GM23248 (cell line): ENCODE measurements around the gene KDM5B.

Source experiments
- EZH2 ChIP-seq: fragments of 200-600 bp; sonication (generic); IDR thresholded peaks from 2 replicates; pipeline ENCODE4 v1.6.1; 2018; ENCODE audit warnings: antibody characterized with exemption, mild to moderate bottlenecking; ENCODE audit not compliant: insufficient read depth, poor library complexity, severe bottlenecking
- EZH2phosphoT487 ChIP-seq: fragments of 200-600 bp; sonication (generic); IDR thresholded peaks from 2 replicates; pipeline ENCODE4 v1.6.1; 2018; ENCODE audit warnings: antibody characterized with exemption, moderate library complexity, mild to moderate bottlenecking, low read depth; ENCODE audit not compliant: insufficient read depth

DNA sequence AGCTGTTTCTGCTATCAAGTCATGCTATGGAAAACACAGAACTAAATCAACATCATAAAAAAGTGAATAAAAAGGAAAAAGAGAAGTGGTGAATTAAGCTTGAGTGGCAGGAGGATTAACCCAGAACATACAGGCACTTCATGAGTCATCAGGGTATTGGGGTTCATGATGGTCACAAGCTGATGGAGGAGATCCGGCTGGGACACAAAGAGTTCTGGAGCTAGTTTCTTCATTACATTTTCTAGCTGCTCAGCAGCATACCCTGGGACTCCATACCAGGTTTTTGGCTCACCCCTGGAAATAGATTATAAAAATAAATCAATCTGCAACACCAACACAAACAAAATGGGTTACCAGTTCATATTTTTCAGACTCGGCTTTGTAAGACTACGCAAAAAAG lies 55.4 kb downstream of the KDM5B start:
- TF ChIP-seq EZH2phosphoT487 (no peak), EZH2 (no peak)
